HUES64 (cell line): ENCODE data around the gene CHDH.

ENCODE experiments used
- H3K27ac ChIP-seq: 2 replicates; pipeline ENCODE4 v1.7.0; 2013; ENCODE audit warnings: low read depth, low read length, inconsistent platforms
- H3K27me3 ChIP-seq: 2 replicates; pipeline ENCODE4 v1.6.1; 2013; ENCODE audit warnings: mild to moderate bottlenecking, low read length; ENCODE audit not compliant: insufficient read depth
- H3K36me3 ChIP-seq: 2 replicates; pipeline ENCODE4 v1.6.1; 2013; ENCODE audit warnings: mild to moderate bottlenecking, low read length; ENCODE audit not compliant: insufficient read depth
- H3K4me1 ChIP-seq: 2 replicates; pipeline ENCODE4 v1.6.1; 2013; ENCODE audit warnings: mild to moderate bottlenecking, low read length, moderate library complexity; ENCODE audit not compliant: insufficient read depth
- H3K4me3 ChIP-seq: 2 replicates; pipeline ENCODE4 v1.5.1; 2013; ENCODE audit warnings: mild to moderate bottlenecking, low read length, moderate library complexity
- H3K9ac ChIP-seq: 2 replicates; pipeline ENCODE4 v1.6.1; 2013; ENCODE audit warnings: mild to moderate bottlenecking, low read depth, low read length
- H3K9me3 ChIP-seq: 2 replicates; pipeline ENCODE4 v1.6.1; 2013; ENCODE audit warnings: low read depth, low read length; ENCODE audit not compliant: insufficient read depth
- WGBS: fragments of 150-250, 120-280 bp; methylation state at CpG from one replicate; pipeline ENCODE4 v1.1.7; 2013; ENCODE audit warnings: missing lambda C conversion rate; 5-methylcytosine and 5-hydroxymethylcytosine counted together

The CHDH gene

DNA sequence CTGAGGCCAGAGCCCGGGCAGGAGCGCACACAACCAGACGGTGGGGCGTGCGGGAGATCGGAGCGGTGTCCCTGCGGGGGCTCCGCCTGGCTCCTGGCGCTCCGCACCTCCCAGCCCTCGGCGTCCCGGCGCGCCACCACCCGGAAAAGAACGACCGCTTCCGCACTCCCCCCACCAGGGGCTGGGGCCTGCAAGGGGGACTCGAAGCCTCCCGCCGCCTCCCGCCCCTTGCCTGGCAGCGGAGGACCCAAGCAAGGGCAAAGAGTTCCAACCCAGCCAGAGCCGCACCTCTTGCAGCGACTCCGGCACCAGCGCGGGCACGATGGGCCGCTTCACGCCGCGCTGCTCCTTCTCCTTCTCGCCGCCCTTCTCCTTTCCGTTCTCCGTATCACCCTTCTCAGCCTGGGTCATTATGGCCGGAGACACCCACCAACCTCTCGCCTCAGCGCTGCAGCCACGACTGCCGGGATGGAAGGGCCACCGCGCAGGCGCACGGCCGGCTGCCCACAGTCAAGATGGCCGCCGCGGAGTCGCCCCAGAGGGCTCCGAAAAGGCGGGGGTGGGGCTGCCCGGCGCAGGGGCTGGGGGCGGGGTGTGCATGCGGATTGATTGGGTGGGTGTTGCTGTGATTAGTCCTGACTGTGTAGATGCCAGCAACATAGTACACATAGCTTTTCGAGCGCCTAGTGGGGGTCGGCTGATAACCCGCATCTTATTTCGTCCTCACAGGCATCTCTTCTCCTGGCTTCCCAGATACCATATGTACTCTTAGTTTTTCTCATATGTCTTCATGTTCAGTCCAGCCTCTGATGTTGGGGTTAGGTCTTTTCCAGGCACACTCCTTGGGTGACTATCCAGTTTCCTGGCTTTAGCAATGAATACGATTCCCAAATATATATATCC, 35.7 kb upstream of the CHDH start, which contains the start of gene ACTR8:
Gene ACTR8 (minus strand): TSS at position 462 of the 903 bp plus-strand sequence. CDS start 51 bp downstream, at position 411.
- 2% methylated on average over 65 of the region's 65 CpGs for WGBS
- Histone ChIP-seq H3K4me1 (peaks cover 7% of the 10 kb centered on the region), H3K36me3 (peaks cover 59% of the 10 kb centered on the region), H3K9ac (peak within 1 kb of the TSS; percentile 94), H3K4me3 (peak within 1 kb of the TSS; percentile 88), H3K27me3 (no peaks in the 10 kb centered on the region), H3K27ac (peak within 1 kb of the TSS; percentile 92), H3K9me3 (no peaks in the 10 kb centered on the region)

- Histone ChIP-seq H3K9me3 (no peaks in the 10 kb centered on the region), H3K36me3 (peaks cover 61% of the 10 kb centered on the region), H3K27ac (no peak overlapping the region), H3K9ac (peak overlapping the region; percentile 94), H3K4me3 (peak overlapping the region; percentile 88), H3K27me3 (no peaks in the 10 kb centered on the region), H3K4me1 (peaks cover 7% of the 10 kb centered on the region)
- WGBS = 81% methylated on average over 10 of the region's 10 CpGs
Observed at GRCh38 chr3:53880396-53881345, 34.5 kb upstream of the CHDH start.

DNA sequence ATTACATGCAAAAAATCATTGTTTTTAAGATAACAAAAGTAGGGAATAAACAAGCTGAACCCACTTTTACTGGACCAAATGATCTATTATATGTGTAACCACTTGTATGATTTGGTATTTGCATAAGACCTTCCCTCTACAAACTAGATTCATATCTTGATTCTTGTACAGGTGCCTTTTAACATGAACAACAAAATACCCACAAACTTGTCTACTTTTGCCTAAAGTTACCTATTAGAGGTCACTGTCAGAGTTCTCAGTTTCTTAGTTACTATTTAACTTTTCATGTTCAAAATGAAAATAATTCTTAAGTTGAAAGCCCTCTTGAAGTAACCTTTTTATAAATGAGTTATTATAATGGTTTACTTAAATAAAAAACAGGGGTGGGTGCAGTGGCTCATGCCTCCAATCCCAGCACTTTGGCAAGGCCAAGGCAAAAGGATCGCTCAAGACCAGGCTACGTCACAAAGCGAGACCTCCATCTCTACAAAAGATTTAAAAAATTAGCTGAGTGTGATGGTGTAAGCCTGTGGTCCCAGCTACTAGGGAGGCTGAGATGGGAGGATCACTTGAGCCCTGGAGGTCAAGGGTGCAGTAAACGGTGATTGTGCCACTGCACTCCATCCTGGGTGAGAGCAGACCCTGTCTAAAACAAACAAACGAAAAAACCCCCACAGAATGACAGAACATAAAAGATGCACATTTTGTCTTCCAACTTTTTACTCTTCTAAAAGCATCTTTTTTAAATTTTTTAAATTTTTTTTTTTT, 19.7 kb upstream of the CHDH start:
- peaks cover 90% of the 10 kb centered on the region for H3K36me3 ChIP-seq
- H3K9ac ChIP-seq = no peak overlapping the region
- H3K27ac ChIP-seq = no peak overlapping the region
- no peaks in the 10 kb centered on the region for H3K4me1 ChIP-seq
- no peaks in the 10 kb centered on the region for H3K27me3 ChIP-seq
- H3K4me3 ChIP-seq = no peak overlapping the region
- H3K9me3 ChIP-seq = no peaks in the 10 kb centered on the region
- 91% methylated on average over 5 of the region's 5 CpGs for WGBS

DNA sequence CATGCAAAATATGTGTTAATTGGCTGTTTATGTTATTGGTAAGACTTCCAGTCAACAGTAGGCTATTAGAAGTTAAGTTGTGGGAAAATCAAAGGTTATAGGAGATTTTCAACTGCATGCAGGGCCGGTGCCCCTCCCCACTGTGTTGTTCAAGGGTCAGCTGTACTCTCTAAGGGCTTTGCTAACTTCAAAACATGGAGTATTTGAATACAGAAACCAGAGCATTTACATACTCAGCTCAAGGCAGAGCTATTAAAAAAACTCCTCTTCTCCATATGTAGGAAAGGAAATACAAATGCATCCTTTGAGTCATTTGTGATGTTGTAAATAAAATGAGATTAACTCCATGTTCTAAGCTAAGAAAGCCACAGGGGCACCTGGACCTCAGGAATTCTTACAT, 16.9 kb upstream of the CHDH start:
- Histone ChIP-seq H3K9me3 (no peaks in the 10 kb centered on the region), H3K27me3 (no peaks in the 10 kb centered on the region), H3K4me1 (no peaks in the 10 kb centered on the region), H3K4me3 (no peak overlapping the region), H3K9ac (no peak overlapping the region), H3K36me3 (peaks cover 88% of the 10 kb centered on the region), H3K27ac (no peak overlapping the region)
- 96% methylated on average over 1 of the region's 1 CpG for WGBS

DNA sequence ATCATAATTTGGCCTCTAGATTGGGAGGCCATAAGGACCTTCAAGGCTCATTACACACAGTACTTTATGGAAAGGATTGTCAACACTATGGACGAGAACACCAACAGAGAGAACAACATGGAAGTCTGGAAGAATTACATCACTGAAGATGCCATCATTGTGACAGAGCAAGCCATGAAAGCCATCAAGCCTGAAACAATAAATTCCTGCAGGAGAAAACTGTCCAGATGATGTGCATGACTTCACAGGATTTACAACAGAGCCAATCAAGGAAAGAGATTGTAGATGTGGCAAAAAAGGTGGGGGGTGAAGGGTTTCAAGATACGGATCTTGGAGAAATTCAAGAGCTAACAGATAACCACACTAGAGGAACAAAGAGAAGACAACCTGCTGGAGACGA, 16.0 kb upstream of the CHDH start:
- Histone ChIP-seq H3K4me3 (no peak overlapping the region), H3K27me3 (no peaks in the 10 kb centered on the region), H3K4me1 (no peaks in the 10 kb centered on the region), H3K27ac (no peak overlapping the region), H3K9ac (no peak overlapping the region), H3K9me3 (no peaks in the 10 kb centered on the region), H3K36me3 (peaks cover 84% of the 10 kb centered on the region)
- WGBS = 92% methylated on average over 3 of the region's 3 CpGs

DNA sequence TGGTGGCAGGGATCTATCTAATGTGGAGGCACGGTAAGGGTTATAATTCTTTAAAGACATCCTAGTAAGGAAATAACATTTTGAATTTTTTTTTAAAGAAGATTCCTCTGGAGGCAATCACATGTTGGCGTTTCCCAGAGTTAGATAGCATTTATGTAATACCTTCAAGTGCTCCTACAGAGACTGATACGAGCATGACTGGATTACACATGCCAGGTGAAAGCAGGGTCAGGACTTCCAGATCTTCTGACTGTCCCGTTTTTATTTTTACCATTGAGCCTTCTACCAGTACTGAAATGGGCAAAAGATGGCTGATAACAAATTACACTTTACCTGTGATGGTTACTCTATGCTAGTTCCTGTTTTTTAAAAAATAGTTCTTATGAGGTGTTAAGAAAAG, 14.0 kb upstream of the CHDH start:
- H3K9ac ChIP-seq = no peak overlapping the region
- no peaks in the 10 kb centered on the region for H3K27me3 ChIP-seq
- 95% methylated on average over 3 of the region's 4 CpGs for WGBS
- H3K4me1 ChIP-seq = no peaks in the 10 kb centered on the region
- H3K4me3 ChIP-seq = no peak overlapping the region
- no peak overlapping the region for H3K27ac ChIP-seq
- H3K9me3 ChIP-seq = no peaks in the 10 kb centered on the region
- peaks cover 68% of the 10 kb centered on the region for H3K36me3 ChIP-seq

GRCh38 chr3:53859178-53859577, 13.0 kb upstream of the CHDH start:
- Histone ChIP-seq H3K9me3 (no peaks in the 10 kb centered on the region), H3K4me1 (no peaks in the 10 kb centered on the region), H3K27ac (no peak overlapping the region), H3K4me3 (no peak overlapping the region), H3K36me3 (peaks cover 60% of the 10 kb centered on the region), H3K27me3 (no peaks in the 10 kb centered on the region), H3K9ac (no peak overlapping the region)
- 92% methylated on average over 6 of the region's 6 CpGs for WGBS

DNA sequence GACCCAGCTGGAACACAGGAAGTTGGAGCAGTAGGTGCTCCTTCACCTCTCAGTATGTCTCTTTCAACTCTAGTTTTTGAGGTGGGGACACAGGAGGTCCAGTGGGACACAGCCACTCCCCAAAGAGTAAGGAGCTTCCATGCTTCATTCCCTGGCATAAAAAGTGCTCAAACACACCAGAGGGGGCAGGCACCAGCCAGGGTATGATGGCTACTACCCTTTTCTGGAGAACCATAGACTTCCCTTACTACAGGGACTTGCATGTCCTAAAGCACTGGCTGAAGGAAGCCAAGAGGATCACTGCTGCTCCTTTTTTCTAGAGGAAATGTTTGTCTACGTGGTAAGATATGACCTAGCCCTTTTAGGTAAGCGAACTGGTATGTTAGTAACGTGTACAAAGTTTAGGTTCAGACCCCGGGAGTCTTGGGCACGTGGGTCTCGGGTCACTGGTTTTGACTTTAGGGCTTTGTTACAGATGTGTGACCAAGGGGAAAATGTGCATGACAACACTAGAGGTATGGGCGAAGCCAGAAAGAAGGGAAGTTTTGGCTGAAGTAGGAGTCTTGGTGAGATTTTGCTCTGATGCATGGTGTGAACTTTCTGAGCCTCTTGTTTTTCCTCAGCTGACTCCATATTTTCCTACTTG, 12.0 kb upstream of the CHDH start:
- Histone ChIP-seq H3K27ac (no peak overlapping the region), H3K27me3 (no peaks in the 10 kb centered on the region), H3K4me1 (no peaks in the 10 kb centered on the region), H3K9ac (no peak overlapping the region), H3K36me3 (peaks cover 53% of the 10 kb centered on the region), H3K4me3 (no peak overlapping the region), H3K9me3 (no peaks in the 10 kb centered on the region)
- 92% methylated on average over 7 of the region's 7 CpGs for WGBS

DNA sequence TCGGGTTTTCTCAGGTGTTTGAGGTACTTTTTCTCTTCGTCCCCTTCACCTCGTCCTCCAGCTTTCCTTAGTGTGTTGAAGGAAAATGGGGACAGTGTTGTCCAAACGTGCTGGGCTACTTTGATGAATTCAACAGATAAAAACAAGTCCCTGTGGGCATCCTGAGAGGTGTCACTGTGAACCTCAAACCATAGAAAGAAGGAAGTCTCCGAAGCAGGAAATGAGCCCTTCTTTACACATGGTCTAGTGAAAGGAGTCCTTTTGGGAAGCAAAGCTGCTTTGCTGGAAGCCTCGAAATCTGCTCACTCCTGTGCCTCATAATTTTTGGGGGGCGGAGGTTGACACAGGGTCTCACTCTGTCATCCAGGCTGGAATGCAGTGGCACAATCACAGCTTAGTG, 10.7 kb upstream of the CHDH start:
- Histone ChIP-seq H3K4me3 (no peak overlapping the region), H3K9me3 (no peaks in the 10 kb centered on the region), H3K36me3 (peaks cover 48% of the 10 kb centered on the region), H3K27ac (no peak overlapping the region), H3K27me3 (no peaks in the 10 kb centered on the region), H3K4me1 (no peaks in the 10 kb centered on the region), H3K9ac (no peak overlapping the region)
- WGBS = 95% methylated on average over 7 of the region's 7 CpGs

DNA sequence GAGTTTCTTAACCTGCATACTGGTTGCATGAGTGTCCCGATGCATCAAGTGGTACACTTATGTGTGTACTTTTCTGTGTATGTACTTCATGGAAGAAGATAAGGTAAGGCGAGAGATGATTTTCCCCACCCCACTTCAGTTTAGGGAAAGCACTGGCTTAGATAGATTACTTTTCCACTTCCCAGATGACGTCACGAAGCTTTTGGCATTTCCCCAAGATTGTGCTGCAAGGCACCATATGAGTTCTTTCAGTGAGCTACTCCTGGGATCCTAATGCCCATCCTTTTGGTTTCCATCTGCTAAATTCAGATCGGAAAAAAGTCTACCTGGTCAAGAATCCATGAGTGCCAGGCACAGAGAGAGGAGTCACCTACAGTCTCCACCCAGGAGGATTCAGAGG, 4.7 kb upstream of the CHDH start:
- Histone ChIP-seq H3K4me1 (no peaks in the 10 kb centered on the region), H3K9ac (no peak overlapping the region)
- 95% methylated on average over 5 of the region's 5 CpGs for WGBS

More for the DNA sequence above, 4.7 kb upstream of the CHDH start:
- Histone ChIP-seq H3K27me3 (peaks cover 22% of the 10 kb centered on the region), H3K4me3 (no peak overlapping the region), H3K27ac (no peak overlapping the region), H3K36me3 (peaks cover 14% of the 10 kb centered on the region), H3K9me3 (no peaks in the 10 kb centered on the region; the same call in 1 of the 2 replicates)
